HepG2 (cell line): Measurements from ENCODE around the gene SLC13A2. TPM values are rescaled to one million over a fixed set of nuclear protein-coding genes. Genes with fewer than 3 reads are reported as not detected.

Experiments used
- PRPF4 ChIP-seq: fragments of 200-400 bp; formaldehyde crosslinking; IDR thresholded peaks from 2 replicates; pipeline ENCODE4 v1.6.1; 2016; ENCODE audit warnings: low read length, low read depth; ENCODE audit not compliant: poor library complexity, severe bottlenecking
- RBFOX2 ChIP-seq: fragments of 200-400 bp; formaldehyde crosslinking; IDR thresholded peaks from 2 replicates; pipeline ENCODE4 v1.6.1; 2017; ENCODE audit warnings: low read depth, mild to moderate bottlenecking, low read length
- TOPORS ChIP-seq: sonication (generic); formaldehyde crosslinking; IDR thresholded peaks from 2 replicates; pipeline ENCODE4 v1.8.0; 2023; ENCODE audit warnings: mild to moderate bottlenecking, missing genetic modification reagents
- ZNF33A ChIP-seq: sonication (generic); formaldehyde crosslinking; IDR thresholded peaks from 2 replicates; pipeline ENCODE4 v1.5.1; 2020; ENCODE audit warnings: missing genetic modification reagents, mild to moderate bottlenecking, moderate library complexity, borderline replicate concordance
- ZNF34 ChIP-seq: sonication (generic); formaldehyde crosslinking; IDR thresholded peaks from 2 replicates; pipeline ENCODE4 v1.4.0; 2020; ENCODE audit warnings: mild to moderate bottlenecking, missing genetic modification reagents, borderline replicate concordance
- ZNF891 ChIP-seq: sonication (generic); formaldehyde crosslinking; IDR thresholded peaks from 2 replicates; pipeline ENCODE4 v1.5.0; 2020; ENCODE audit warnings: mild to moderate bottlenecking, missing genetic modification reagents
- polyA plus RNA-seq, 8 experiments: library from polyadenylated mRNA; depleted of rRNA in 3 of 8; stranded (reverse) in 7 of 8; unstranded in 1 of 8; fragments of >200 nt; fragmentation: Illumina TruSeq in 4 of 8; extraction: Trizol in 4 of 8; gene quantifications; 2 replicates each; pipeline versions ENCODE4 v1.2.1 to v1.2.3, GENCODE V29; 2011 to 2016; ENCODE audit warnings: low read depth in 4 of 8, missing spikeins in 1 of 8, mixed read lengths in 1 of 8; ENCODE audit not compliant: insufficient read depth in 1 of 8
- total RNA-seq, 5 experiments: library from RNA; depleted of rRNA; stranded (reverse); fragments of >200 nt; fragmentation: Illumina TruSeq; extraction: Trizol; gene quantifications; 2 replicates each; pipeline ENCODE4 v1.2.3, GENCODE V29; 2016; ENCODE audit warnings: low read depth in 1 of 5
- TF ChIP-seq, protein P1 (sequence below): sonication (generic); formaldehyde crosslinking; conservative IDR thresholded peaks from 2 replicates; pipeline ENCODE4 v1.4.0; 2020; ENCODE audit warnings: mild to moderate bottlenecking, missing genetic modification reagents, moderate library complexity
- TF ChIP-seq, protein P2 (sequence below): IDR thresholded peaks from 2 replicates; pipeline ENCODE4 v1.6.1; 2012; ENCODE audit warnings: low read depth, low read length, improper control_type of control experiment
- TF ChIP-seq, protein P3 (sequence below): sonication (generic); formaldehyde crosslinking; IDR thresholded peaks from 2 replicates; pipeline ENCODE4 v1.8.0; 2023; ENCODE audit warnings: mild to moderate bottlenecking, missing genetic modification reagents
- TF ChIP-seq, protein P4 (sequence below): sonication (generic); formaldehyde crosslinking; IDR thresholded peaks from 2 replicates; pipeline ENCODE4 v1.4.0; 2020; ENCODE audit warnings: missing genetic modification reagents
- TF ChIP-seq, protein P5 (sequence below), 2 experiments: fragments of 450-650 bp in 1 of 2; sonication (generic) in 1 of 2; formaldehyde crosslinking; IDR thresholded peaks; 2 replicates each; pipeline versions ENCODE4 v1.5.0 to v1.8.0; 2020 to 2022; ENCODE audit warnings: mild to moderate bottlenecking in 1 of 2, missing genetic modification reagents in 1 of 2
- TF ChIP-seq, protein P6 (sequence below): sonication (generic); formaldehyde crosslinking; IDR thresholded peaks from 2 replicates; pipeline ENCODE4 v1.9.0; 2021; ENCODE audit warnings: missing genetic modification reagents, mild to moderate bottlenecking, borderline replicate concordance
- TF ChIP-seq, protein P7 (sequence below): sonication (generic); formaldehyde crosslinking; IDR thresholded peaks from 2 replicates; pipeline ENCODE4 v1.5.0; 2020; ENCODE audit warnings: missing genetic modification reagents, mild to moderate bottlenecking, borderline replicate concordance

The SLC13A2 gene
- total and polyA plus RNA-seq, 2 of the 13 experiments (the other 11 are each of a cell fraction or from before 2014, with no cell fraction given), result 0.07 TPM; not detected in 1

DNA sequence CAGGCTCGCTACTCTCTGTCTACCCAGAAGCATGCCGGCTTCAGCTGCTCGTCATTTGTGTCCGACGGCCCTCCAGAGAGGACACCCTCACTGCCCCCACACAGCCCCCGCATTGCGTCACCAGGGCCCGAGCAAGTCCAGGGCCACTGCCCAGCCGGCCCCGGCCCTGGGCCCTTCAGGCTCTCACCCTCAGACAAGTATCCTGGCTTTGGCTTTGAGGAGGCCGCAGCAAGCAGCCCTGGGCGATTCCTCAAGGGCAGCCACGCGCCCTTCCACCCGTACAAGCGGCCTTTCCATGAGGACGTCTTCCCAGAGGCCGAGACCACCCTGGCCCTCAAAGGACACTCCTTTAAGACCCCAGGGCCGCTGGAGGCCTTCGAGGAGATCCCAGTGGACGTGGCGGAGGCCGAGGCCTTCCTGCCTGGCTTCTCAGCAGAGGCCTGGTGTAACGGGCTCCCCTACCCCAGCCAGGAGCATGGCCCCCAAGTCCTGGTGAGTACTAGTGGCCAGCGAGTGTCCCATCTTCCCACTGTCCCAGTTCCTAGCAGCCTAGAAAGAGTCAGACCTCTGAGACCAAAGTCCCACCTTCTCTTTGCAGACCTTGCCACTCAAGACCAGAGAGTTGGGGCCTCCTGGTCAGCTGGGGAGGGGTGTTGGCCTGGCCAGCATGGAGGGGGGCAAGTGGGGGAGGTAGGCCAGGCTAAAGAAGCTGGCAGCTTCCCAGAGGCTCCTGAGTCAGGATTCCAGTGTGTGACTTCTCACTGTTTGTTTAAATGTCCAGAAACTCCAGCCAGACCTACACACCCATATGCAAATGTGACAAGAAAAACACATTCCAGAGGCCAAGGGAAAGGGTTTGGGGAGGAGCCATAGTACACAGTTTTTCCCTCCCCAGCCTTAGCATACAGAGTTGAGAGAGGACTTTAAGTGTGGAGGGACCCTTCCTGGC is 51.3 kb downstream of the SLC13A2 start (continued):
- TF ChIP-seq, protein P1, sequence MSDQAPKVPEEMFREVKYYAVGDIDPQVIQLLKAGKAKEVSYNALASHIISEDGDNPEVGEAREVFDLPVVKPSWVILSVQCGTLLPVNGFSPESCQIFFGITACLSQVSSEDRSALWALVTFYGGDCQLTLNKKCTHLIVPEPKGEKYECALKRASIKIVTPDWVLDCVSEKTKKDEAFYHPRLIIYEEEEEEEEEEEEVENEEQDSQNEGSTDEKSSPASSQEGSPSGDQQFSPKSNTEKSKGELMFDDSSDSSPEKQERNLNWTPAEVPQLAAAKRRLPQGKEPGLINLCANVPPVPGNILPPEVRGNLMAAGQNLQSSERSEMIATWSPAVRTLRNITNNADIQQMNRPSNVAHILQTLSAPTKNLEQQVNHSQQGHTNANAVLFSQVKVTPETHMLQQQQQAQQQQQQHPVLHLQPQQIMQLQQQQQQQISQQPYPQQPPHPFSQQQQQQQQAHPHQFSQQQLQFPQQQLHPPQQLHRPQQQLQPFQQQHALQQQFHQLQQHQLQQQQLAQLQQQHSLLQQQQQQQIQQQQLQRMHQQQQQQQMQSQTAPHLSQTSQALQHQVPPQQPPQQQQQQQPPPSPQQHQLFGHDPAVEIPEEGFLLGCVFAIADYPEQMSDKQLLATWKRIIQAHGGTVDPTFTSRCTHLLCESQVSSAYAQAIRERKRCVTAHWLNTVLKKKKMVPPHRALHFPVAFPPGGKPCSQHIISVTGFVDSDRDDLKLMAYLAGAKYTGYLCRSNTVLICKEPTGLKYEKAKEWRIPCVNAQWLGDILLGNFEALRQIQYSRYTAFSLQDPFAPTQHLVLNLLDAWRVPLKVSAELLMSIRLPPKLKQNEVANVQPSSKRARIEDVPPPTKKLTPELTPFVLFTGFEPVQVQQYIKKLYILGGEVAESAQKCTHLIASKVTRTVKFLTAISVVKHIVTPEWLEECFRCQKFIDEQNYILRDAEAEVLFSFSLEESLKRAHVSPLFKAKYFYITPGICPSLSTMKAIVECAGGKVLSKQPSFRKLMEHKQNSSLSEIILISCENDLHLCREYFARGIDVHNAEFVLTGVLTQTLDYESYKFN (CRISPR knock-in tag), result peak; percentile 19; the same call in 1 of the 2 replicates
- TF ChIP-seq, protein P2, sequence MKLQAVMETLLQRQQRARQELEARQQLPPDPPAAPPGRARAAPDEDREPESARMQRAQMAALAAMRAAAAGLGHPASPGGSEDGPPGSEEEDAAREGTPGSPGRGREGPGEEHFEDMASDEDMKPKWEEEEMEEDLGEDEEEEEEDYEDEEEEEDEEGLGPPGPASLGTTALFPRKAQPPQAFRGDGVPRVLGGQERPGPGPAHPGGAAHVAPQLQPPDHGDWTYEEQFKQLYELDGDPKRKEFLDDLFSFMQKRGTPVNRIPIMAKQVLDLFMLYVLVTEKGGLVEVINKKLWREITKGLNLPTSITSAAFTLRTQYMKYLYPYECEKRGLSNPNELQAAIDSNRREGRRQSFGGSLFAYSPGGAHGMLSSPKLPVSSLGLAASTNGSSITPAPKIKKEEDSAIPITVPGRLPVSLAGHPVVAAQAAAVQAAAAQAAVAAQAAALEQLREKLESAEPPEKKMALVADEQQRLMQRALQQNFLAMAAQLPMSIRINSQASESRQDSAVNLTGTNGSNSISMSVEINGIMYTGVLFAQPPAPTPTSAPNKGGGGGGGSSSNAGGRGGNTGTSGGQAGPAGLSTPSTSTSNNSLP, result no peak
- TF ChIP-seq, protein P3, sequence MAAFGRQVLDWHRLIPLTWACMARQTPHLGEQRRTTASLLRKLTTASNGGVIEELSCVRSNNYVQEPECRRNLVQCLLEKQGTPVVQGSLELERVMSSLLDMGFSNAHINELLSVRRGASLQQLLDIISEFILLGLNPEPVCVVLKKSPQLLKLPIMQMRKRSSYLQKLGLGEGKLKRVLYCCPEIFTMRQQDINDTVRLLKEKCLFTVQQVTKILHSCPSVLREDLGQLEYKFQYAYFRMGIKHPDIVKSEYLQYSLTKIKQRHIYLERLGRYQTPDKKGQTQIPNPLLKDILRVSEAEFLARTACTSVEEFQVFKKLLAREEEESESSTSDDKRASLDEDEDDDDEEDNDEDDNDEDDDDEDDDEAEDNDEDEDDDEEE (CRISPR knock-in tag), result no peak
- TF ChIP-seq, protein P4, sequence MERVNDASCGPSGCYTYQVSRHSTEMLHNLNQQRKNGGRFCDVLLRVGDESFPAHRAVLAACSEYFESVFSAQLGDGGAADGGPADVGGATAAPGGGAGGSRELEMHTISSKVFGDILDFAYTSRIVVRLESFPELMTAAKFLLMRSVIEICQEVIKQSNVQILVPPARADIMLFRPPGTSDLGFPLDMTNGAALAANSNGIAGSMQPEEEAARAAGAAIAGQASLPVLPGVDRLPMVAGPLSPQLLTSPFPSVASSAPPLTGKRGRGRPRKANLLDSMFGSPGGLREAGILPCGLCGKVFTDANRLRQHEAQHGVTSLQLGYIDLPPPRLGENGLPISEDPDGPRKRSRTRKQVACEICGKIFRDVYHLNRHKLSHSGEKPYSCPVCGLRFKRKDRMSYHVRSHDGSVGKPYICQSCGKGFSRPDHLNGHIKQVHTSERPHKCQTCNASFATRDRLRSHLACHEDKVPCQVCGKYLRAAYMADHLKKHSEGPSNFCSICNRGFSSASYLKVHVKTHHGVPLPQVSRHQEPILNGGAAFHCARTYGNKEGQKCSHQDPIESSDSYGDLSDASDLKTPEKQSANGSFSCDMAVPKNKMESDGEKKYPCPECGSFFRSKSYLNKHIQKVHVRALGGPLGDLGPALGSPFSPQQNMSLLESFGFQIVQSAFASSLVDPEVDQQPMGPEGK (CRISPR knock-in tag), result peak; percentile 85
- TF ChIP-seq, protein P5, sequence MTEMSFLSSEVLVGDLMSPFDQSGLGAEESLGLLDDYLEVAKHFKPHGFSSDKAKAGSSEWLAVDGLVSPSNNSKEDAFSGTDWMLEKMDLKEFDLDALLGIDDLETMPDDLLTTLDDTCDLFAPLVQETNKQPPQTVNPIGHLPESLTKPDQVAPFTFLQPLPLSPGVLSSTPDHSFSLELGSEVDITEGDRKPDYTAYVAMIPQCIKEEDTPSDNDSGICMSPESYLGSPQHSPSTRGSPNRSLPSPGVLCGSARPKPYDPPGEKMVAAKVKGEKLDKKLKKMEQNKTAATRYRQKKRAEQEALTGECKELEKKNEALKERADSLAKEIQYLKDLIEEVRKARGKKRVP (CRISPR knock-in tag; IDR thresholded peaks at IDR 0.05), result 0 out of 4 replicates have a peak, but pooled peaks of 1 of the 2 experiments have one; percentile 30
- TF ChIP-seq, protein P6, sequence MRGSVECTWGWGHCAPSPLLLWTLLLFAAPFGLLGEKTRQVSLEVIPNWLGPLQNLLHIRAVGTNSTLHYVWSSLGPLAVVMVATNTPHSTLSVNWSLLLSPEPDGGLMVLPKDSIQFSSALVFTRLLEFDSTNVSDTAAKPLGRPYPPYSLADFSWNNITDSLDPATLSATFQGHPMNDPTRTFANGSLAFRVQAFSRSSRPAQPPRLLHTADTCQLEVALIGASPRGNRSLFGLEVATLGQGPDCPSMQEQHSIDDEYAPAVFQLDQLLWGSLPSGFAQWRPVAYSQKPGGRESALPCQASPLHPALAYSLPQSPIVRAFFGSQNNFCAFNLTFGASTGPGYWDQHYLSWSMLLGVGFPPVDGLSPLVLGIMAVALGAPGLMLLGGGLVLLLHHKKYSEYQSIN (CRISPR knock-in tag), result no peak
- TF ChIP-seq ZNF34 (CRISPR knock-in tag), result 0 out of 2 replicates have a peak, but pooled peaks have one; percentile 57
- no peak for TF ChIP-seq ZNF891
- no peak for TF ChIP-seq PRPF4
- no peak for TF ChIP-seq ZNF33A (CRISPR knock-in tag)
- TF ChIP-seq TOPORS (CRISPR knock-in tag), result no peak
- no peak for TF ChIP-seq RBFOX2
- TF ChIP-seq, protein P7, sequence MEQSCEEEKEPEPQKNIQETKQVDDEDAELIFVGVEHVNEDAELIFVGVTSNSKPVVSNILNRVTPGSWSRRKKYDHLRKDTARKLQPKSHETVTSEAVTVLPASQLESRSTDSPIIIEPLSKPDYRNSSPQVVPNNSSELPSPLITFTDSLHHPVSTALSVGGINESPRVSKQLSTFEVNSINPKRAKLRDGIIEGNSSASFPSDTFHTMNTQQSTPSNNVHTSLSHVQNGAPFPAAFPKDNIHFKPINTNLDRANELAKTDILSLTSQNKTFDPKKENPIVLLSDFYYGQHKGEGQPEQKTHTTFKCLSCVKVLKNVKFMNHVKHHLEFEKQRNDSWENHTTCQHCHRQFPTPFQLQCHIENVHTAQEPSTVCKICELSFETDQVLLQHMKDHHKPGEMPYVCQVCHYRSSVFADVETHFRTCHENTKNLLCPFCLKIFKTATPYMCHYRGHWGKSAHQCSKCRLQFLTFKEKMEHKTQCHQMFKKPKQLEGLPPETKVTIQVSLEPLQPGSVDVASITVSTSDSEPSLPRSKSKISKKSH (CRISPR knock-in tag), result no peak
